ENCODE measurements around the gene GNAO1.
A peak's percentile ranks its signal among the peaks of the same experiment; 100 is the strongest.

The GNAO1 gene

DNA sequence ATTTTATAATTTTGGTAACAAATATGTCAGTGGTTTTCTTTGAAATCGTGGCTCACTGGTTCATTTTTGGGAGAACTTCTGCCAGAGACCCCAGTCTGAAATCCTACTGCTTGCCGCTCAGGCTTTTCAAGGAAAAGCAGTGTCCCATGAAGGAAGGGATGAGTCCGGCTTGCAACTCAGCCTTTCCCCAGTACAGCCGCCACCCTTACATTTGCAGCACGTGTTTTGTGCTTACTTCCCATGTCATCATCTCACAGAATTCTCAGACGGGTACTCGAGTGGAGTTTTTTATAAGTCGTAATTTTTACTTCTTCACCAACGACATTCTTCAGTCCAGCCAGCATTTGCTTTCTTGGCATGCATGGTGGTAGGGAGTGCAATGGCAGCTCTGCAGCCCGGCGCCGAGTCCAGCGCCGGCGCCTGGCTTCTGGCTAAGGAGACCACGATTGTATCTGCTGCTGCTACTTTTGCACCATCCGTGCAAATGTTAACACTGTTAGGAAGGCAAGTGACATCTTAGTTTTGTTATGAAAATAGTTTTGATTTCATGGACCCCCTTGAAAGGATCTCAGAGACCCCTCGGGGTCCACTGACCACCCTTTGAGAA lies 123.1 kb downstream of the GNAO1 start:
- DNase-seq (ENCODE audit: low spot score), result no peak

DNA sequence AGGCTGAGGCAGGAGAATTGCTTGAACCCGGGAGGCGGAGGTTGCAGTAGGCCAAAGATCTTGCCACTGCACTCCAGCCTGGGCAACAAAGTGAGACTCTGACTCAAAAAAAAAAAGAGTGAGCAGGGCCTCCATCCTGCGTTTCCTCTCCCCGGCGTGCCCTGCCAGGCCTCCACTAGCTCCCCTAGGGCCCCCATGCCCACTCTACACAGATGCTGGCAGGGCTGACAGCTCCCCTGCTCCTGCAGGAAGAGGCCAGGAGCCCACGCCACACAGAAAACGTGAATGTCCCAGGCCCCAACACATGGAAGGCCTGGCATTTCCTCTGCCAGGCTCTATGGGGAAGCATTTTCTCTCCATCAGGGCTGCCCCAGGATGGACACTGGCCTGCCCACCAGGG lies 124.7 kb downstream of the GNAO1 start:
- DNase-seq (ENCODE audit: low spot score), result no peak

DNA sequence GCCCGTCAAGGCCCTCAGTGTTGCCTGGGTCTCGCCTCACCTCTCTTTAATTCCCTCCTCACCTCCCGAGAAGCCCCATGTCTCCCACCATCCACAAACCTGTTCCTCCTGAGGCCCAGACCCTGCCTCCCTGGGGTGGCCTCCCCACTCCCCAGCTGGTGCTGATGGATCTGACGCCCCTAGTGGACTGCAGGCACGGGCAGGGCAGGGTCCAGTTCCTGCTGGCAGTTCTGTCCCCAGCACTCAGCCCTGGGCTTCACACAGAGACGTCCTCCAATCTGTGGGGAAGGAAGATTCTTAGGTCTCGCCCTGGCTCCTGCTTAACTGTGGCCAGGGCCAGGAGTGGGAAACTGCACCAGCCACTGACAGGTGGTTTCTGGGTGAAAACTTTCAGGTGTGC lies 125.3 kb downstream of the GNAO1 start:
- no peak for DNase-seq (ENCODE audit: low spot score)

DNA sequence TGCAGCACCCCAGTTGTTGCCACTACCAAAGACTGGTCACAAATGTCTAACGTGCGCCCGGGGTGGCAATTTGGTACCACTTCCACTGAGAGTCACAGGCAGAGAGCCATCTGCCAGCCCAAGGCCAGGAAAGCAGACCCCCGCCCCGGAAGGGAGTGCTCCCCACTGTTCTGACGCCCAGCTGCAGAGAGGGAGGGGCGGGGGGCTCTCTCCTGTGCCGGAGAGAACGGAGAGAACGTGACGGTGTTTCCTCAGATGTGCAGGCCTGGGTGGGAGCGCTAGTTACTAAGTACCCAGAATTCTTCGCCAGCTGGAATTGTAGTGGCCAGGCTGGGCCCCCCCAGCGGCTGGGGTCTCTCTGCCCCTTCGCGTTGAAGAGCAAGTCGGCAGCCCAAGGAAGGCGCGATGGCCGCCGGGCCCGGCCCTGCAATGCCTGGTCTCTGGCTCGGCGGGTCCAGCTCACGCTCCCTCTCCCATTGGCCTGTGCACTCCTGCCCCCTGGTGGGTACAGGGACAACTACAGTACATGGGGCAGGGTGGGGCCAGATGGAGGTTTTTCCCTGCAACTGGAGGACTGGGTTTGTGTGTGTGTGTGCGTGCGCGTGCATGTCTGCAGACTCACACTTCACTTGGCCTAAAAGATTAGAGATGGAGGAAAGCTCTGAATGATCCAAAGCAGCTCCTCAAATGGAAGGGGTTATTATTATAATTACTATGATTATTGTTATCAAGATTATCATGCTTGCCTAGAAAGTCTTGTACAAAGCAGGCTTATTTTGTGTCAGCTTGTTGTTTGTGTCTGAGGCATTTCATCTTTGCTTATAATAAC lies 126.9 kb downstream of the GNAO1 start:
- peak; percentile 66 for DNase-seq (ENCODE audit: low spot score)

DNA sequence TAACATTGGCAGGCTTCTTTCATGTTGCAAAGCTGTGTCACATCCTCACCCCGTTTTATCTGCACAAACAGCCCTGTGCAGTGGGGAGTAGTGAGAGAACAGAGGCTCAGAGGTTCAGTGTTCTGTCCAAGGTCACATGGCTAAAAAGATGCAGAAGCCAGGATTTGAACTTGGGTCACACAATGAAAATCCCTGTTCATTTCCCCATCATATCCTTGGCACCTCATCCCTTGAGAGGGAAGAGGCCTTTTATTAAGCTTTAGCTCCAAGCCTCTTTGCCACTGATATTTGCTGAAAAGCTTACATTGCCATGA lies 127.5 kb downstream of the GNAO1 start:
- no peak for DNase-seq (ENCODE audit: low spot score)

DNA sequence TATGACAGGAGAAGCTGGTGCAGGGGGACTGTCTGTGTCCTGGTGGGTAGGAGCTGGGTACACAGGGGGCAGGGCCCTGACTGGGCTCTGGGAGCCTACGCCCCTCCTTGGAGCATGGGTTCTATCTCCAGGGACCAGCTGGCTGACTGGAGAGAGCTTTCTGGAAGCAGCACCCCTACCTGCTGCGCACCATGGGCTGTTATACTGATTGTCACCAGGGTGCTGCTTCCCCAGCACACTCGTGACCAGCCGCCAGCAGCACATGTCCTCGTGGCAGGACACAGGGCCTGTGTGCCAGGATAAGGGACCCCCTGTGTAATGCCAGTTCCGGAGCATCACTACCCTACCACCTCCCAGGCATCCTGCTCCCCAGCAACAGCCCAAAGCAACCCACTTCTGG lies 128.1 kb downstream of the GNAO1 start:
- DNase-seq (ENCODE audit: low spot score), result no peak

DNA sequence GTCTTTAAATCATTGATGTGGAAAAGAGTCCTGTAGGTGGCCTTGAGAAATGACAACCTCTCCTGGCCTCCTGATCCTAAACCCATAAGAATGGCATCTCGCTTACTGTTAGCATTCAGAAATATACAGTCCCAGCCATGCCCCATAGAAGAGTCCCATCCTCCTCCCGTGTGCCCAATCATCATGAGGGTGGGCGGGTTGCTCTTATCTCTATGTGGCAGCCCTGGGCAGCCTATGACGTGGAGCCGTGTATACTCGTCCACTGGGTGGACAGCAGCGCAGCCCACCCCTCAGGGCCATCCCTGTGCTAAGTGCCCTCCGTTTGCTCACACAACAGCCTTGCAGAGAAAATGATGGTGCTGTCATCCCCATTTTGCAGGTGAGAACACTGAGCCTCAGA lies 128.8 kb downstream of the GNAO1 start:
- no peak for DNase-seq (ENCODE audit: low spot score)

DNA sequence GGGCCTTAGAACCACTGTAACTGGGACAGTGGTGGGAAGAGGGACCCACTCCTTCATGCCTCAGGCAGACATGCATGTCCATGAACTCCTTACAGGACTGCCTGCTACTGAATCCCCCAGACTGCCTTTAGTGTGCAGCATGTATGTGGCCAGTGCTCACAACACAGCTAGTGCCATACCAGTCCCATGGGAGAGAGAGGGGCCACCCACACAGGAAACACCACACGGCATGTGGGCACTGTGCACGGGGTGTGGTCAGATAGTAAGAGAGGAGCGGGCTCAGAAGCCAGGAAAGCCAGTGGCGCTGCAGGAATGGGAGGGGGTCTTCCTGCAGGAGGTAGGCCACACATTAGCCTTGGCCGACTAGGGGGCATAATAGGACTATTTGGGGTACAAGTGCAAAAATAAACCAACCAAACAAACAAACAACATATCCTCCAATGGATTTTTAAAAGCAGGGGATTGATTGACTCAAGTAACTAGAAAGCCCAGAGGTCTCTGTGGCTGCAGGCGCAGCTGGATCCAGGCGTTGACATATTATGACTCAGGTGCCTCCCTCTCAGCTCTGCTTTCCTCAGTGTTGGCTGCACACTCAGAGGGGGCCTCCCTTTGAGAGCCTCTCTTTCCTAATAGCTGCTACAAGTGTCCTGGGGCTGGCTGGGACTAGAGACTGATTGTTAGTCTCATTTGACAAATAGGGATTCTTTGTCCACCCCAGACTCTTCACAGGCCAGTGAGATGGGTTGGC lies 129.7 kb downstream of the GNAO1 start:
- DNase-seq (ENCODE audit: low spot score), result no peak

DNA sequence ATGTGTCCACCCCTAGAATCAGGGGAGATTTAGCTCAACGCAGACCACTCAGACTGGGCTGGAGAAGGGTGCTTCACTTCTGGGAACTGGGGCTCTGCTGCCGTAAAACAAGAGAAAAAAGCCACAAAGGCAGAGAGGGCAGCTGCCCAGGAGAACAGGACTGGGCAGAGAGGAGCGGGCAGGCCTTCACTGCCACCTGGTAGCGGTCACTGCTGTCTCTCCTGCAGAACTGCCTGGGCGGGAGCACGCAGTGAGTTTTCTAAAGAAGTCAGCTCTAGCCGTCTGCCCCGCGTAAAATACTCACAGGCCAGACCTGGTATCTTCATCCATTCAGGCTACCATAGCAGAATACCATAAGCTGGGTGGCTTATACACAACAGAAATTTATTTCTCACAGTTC lies 130.3 kb downstream of the GNAO1 start:
- DNase-seq (ENCODE audit: low spot score), result no peak

DNA sequence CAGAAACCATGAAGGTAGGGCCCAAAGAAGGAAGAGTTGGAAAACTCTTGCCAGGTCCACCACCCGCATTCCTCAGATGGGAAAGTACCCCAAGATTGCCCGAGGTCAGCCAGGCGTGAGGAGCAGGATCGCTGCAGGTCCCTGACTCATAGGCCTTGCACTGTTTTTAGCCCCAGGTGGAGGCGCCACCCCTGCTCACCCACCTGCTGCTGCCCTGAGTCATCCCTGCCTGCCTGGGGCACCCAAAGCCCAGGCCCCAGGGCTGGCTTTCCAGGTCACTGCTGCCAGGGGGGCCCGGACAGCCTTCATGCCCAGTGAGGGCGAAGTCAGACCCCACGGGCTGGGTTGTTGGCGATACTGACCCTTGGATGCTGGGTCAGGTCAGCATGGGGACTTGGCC lies 133.1 kb downstream of the GNAO1 start:
- DNase-seq (ENCODE audit: low spot score), result no peak

DNA sequence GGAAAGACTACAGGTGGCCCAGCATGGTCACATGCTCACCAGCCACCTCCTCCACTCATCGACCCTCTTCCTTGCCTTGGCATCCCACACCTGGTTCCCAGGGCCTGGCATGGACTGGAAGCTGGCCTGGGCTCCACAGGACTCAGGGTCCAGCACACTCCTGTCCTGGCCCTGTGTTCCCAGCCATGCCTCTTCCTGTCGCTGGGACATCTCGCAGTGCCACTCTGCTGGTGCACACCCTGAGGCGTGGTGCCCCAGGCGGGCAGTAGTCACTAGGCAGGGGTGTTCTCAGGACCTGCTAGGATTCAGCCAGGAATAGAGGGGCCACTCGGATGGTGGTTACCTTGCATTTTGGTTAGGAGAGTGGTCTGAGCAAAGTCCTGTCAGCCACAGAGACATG lies 134.7 kb downstream of the GNAO1 start:
- DNase-seq (ENCODE audit: low spot score), result no peak

DNA sequence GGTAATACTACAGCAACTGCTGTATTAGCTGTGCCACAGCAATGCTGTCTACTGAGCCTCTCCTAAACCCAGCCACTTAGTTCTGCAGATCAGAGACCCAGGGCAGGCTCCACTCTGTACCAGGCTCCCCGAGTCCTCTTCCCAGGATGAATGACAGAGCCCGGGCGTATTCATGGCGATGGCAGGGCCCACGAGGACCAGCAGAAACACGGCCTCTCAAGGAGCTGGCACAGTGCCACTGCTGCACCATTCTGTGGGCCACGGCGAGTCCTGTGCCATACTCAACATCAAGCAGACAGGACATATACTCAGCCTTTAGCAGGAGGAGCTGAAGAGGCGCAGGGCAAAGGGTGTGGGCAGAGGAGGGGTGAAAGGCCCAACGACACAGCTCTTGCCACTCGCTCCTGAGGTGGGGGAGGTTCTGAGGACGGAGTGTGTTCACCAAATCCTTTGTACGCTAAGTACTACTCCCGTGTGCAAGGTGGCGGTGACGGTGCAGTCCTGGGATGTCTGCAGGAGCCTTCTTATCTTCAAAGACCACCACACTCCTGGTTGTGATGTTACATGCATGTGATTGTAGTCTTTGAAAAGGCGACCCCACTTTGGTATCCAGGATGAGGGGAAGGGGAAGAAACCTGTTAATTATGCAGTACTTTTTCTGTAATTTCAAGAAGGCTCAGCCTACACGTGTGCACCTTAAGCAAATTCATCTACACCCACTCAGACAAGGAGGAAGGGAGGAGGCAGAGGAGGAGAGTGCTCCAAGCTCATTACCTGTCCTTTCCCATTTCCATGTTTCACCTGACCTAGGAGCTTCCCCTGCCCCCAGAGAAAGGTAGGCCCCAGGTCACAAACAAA lies 136.0 kb downstream of the GNAO1 start:
- DNase-seq (ENCODE audit: low spot score), result no peak

DNA sequence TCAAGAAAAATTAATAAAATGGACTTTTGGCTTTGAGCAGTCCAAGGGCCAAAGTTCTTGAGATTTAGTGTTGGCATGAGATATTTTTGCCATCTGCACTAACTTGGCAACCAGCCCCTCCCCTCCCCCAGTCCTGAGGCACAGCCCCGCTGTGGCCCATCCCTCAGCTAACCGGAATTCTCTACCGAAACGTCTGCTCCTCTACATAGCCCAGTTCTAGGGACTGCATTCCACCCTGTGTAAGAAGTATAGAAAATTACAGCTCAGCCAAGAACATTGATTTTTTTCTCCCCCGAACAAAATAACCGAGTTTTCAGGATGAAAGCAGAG lies 136.6 kb downstream of the GNAO1 start:
- DNase-seq (ENCODE audit: low spot score), result no peak

DNA sequence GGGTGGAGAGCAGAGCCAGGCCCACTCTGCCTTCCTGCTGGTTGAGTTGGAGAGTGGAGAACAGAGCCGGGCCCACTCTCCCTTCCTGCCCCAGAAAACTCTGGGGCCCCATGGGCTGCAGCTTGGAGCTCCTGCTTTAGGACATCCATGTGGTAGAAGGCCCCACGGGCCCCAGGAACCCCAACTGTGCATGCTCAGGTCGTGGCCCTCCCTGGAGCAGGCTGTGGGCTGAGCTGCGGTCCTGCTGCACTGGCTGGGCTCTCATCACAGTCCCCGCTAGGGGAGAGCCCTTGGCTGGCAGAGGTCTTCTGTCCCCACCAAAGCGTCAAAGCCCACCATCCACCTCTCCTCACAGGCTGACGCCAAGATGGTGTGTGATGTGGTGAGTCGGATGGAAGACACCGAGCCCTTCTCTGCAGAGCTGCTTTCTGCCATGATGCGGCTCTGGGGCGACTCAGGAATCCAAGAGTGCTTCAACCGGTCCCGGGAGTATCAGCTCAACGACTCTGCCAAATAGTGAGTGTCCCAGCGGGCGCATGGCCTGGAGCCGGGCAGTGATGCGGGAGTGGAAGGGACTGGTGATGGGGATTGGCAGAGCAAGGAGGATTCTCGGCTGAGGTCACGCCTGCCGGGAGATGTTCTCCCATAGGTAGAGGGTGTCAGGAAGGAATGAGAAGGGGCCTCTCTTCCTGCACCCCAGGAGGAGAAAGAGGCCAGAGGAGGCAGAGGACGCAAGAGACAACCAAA lies 137.2 kb downstream of the GNAO1 start:
- no peak for DNase-seq (ENCODE audit: low spot score)

DNA sequence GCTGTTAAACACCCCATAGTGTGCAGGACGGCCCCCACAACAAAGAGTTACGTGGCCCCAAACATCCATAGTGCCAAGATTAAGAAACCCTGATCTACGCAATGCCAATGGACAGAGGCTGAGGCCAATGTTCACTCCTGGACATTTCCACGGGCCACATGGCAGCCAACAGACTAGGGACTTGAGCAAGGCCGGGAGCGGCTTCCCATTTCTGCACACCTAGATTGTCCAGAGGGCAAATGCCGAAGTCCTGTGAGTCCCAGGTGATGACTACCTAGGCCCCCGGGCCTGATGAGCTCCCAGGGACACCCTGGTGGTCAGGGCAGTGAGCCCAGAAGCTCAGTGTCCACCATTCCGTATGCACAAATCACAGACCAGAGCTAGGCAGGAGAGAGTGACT lies 138.6 kb downstream of the GNAO1 start:
- DNase-seq (ENCODE audit: low spot score), result no peak

DNA sequence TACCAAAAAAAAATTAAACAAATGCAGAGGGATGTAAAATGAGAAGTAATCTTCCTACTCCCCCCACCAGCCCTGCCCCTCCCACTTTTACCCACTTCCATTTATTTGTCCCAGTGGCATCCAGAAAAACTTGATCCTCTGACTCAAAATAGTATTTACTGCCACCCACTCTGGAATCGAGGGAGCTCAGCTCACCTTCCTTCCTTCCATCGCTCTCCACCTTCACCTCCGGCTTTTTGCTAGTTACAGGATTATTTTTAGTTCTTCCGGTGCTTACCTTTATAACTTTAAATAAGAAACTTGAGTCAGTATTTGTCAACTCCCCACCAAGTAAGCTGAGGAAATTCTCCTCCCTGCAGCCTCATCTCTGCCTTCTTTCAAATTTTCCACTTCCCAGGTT lies 139.2 kb downstream of the GNAO1 start:
- DNase-seq (ENCODE audit: low spot score), result no peak

DNA sequence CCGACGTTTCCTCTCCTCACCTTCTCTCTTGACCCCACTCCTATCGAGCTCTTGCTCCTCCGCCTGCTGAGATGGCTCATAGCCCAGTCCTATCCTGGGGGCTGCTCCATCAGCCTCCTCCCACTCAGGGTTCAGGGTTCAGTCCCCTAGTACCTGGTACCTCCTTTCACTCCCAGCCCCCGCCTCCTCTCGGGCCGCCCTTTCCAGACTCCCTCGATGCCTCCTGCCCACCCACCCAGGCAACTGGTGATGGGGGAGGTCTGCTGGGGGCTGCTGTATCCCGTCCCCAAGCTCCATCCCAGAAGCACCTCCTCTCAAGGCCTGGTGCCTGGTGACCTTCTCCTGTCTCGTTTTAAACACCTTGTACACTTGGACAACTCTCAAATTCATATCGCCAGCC lies 140.1 kb downstream of the GNAO1 start:
- no peak for DNase-seq (ENCODE audit: low spot score)

DNA sequence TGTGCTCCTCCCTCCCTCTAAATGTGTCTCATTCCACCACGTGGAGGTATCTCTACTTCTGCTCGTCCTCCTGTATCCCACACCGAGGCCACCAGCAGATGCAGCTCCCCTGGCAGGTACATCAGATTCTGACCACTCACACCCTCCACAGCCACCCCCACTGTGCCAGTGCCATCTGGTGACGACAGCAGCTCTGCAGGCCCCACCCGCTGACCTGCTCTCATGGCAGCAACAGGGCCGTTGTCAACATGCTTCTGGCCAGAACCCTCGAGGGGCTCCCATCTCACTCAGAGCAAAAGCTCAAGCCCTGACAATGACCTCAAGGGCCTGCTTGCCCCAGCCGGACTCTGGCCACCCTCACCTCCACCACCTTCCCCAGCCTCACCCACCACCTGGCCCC lies 140.6 kb downstream of the GNAO1 start:
- no peak for DNase-seq (ENCODE audit: low spot score)

DNA sequence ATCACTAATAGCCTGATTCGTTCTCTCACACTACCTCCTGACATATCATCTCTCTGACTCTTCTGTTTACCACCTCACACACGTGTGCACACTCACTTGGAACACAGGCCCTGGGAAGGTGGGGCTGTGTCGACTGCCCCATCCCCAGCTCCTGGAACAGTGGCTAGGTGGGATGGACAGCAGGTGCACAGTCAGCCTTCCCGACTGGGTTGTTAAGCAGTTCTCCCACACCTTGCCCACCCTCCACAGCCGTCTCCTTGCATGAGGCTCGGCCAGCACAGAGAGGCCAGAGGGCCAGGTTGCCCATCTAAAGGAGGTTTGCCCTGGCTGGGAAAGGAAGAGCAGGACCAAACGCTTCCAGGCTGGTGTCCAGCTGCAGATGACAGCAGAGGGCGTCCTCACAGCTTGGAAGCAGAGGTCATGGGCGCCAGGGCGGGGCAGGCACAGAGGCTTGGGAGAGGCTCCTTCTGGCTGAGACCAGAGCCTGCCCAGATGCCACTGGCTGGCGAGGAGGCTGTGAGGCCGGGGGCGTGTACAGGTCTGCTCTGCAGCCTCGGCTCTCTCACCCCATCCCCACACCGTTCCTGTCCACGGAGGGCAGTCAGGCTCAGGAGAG lies 141.3 kb downstream of the GNAO1 start:
- DNase-seq (ENCODE audit: low spot score), result peak; percentile 42

DNA sequence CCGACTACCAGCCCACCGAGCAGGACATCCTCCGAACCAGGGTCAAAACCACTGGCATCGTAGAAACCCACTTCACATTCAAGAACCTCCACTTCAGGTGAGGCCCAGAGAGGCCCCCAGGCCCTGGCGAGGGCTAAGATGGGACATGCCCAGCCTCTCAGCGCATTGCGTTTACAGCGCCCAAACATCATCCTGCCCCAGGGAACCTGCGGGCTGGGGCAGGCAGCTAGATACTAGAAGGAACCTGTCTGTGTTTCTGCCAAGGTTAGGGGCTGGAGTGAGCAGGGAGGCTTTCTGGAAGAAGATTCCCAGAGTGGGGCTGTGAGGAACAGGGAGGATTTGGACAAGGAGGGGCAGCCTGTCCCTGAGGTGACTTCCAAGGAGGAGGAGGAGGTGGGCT lies 143.5 kb downstream of the GNAO1 start:
- DNase-seq (ENCODE audit: low spot score), result no peak

DNA sequence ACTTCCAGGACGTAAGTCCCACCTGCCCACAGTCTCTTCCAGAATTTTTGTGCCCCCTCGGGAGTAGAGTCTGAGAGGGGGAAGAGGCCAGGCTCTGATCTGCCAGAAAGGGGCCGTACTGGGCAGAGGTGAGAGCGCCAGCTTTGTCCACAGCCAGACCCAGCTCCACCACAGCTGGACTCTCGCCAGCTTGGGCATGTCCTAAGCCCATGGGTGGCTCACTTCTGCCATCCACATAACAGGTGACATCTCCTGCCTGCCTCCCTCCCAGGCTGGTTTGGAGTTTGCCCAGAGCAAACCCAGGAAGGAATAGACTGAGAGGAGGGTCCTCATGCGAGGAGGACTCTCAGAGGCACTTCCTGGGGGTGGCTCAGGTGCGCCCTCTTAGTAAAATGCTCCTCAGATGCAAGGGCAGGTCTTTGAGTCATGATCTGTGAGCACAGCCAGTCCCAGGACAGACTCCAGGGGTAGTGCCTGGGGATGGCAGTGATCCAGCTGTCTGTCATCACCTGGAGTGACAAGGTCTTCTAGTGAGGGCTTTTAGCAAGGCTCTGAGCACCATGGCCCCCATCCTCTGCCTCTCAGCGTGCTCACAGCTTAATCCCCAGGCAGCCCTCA lies 144.9 kb downstream of the GNAO1 start:
- no peak for DNase-seq (ENCODE audit: low spot score)
